Activated CD4-positive, alpha-beta T cell treated with anti-CD3 and anti-CD28 coated beads for 36 hours (primary cell): ENCODE data around the gene KCTD2. TPM values are rescaled to one million over a fixed set of nuclear protein-coding genes. Genes with fewer than 3 reads are reported as not detected.
A peak's percentile ranks its signal among the peaks of the same experiment; 100 is the strongest.

Experiments used
- ATAC-seq: fragments of 200-7000 bp; cut with Tn5 transposase; one replicate; pipeline ENCODE4 v1.10.0; 2021; ENCODE audit warnings: mild to moderate bottlenecking, moderate library complexity
- CTCF ChIA-PET: fragments of 350-600 bp; sonication (Branson Sonifier 250); formaldehyde crosslinking; loops from one replicate; lab custom pipeline; 2021; ENCODE audit warnings: antibody characterized with exemption; lab: Charles Lee
- POLR2A ChIA-PET: fragments of 350-600 bp; sonication (Branson Sonifier 250); formaldehyde crosslinking; loops from one replicate; lab custom pipeline; 2021; ENCODE audit warnings: antibody characterized with exemption, inconsistent platforms; lab: Charles Lee
- DNase-seq: peaks from one replicate; pipeline ENCODE4 v3.0.0-alpha.2; 2020
- H3K27ac Mint-ChIP-seq: one replicate; pipeline ENCODE4 v1.8.0; 2021; ENCODE audit warnings: mixed read lengths
- H3K27me3 Mint-ChIP-seq: one replicate; pipeline ENCODE4 v1.8.0; 2021; ENCODE audit warnings: mixed read lengths
- H3K36me3 Mint-ChIP-seq: one replicate; pipeline ENCODE4 v1.8.0; 2021; ENCODE audit warnings: low read depth, mixed read lengths
- H3K4me1 Mint-ChIP-seq: one replicate; pipeline ENCODE4 v1.8.0; 2021; ENCODE audit warnings: mixed read lengths
- H3K4me3 Mint-ChIP-seq: one replicate; pipeline ENCODE4 v1.8.0; 2021; ENCODE audit warnings: mild to moderate bottlenecking, moderate library complexity, mixed read lengths
- H3K9me3 Mint-ChIP-seq: one replicate; pipeline ENCODE4 v1.8.0; 2021; ENCODE audit warnings: low read depth, mixed read lengths
- intact Hi-C, 2 experiments: fragments of 100-400 bp; cut with DNase I in 1 of 2; cut with micrococcal nuclease in 1 of 2; formaldehyde crosslinking; loops; one replicate each; pipeline versions ENCODE4 v1.14.2 to v1.15.1; 2022 to 2024; cut with DNase I, micrococcal nuclease
- total RNA-seq, 2 experiments: library from RNA; stranded (reverse); gene quantifications; one replicate each; pipeline ENCODE4 v1.2.3, GENCODE V29; 2021

The KCTD2 gene
- total RNA-seq, 2 experiments from 2014 or later = 15.3 to 16.7 TPM

DNA sequence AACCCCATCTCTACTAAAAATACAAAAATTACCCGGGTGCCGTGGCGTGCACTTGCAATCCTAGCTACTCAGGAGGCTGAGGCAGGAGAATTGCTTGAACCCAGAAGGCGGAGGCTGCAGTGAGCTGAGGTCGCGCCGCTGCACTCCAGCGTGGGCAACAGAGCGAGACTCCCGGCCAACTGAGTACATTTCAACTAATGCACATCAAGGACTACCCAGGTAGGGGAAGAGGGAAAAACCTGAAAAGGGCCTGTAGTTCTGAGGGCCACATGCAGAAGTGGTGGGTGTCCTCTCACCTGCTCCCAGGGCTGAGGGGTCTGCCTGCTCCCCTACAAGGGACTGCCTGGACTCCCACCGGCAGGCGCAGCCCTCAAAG, 40.1 kb downstream of the KCTD2 start:
- H3K4me3 Mint-ChIP-seq = peak overlapping the region; percentile 71
- intact Hi-C loops = loop anchor here in 1 of 2 experiments (2.0 kb wide), 1 partner anchor 52 kb away; no protein-coding TSS in a partner anchor
- peaks cover 52% of the 10 kb centered on the region for H3K4me1 Mint-ChIP-seq
- CTCF ChIA-PET = interaction anchor here (0.6 to 2.2 kb wide), 6 partner anchors 24 to 125 kb away, joined by 3 to 7 read pairs (median 4); no protein-coding TSS in a partner anchor
- DNase-seq (no peak), ATAC-seq (no peak)
- H3K36me3 Mint-ChIP-seq = no peaks in the 10 kb centered on the region
- no peaks in the 10 kb centered on the region for H3K27me3 Mint-ChIP-seq
- POLR2A ChIA-PET = interaction anchor here (0.6 to 1.1 kb wide), 2 partner anchors 60 to 102 kb away, joined by 3 to 4 read pairs; no protein-coding TSS in a partner anchor
- H3K27ac Mint-ChIP-seq = peak overlapping the region; percentile 73
- H3K9me3 Mint-ChIP-seq = no peaks in the 10 kb centered on the region

DNA sequence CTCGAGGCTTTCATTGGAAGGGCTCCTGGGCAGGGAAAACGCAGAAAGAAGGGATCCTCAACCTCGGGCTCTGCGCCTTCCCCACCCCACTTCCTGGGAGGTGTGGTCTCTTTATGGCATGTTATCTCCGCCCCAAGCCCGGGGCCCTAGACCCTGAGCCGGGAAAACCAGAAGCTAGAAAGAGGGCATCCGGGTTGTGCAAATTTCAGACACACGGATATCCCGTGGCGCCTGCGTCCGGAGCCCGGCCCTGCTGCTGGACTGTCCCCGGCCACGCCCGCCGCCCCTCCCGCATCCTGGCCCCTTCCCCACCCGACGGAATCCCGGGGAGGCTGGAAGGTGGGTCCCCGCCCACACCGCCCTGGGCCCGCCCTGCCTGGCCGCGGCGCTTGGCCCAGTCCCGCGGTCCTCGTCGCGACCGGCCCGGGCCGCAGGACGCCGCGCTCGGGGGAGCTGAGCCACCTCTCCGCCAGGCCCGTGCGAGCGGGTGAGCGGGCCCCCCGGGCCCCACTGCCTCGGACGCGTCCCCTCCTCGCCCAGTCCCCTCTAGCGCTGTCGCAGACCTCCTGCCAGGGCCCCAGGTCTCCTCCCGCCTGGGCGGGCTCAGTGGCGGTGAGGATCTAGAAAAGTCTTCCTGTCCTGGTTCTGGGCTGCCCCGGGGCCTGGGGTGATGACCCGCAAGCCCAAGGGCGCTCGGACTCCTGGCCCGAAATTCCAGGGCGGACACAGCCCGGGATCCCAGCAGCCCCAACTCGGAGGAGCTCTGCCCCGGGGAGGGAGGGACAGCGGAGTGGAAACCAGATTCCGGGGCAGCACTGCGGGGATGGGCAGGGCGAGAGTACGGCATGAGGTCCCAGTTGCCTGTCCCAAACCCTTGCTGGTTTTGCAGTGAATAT, 40.8 kb downstream of the KCTD2 start, which contains the start of gene SLC16A5:
Gene SLC16A5, plus strand, starts transcription at position 397 of the 896 bp plus-strand sequence. CDS start 5,683 bp downstream, outside the sequence.
- DNase-seq (peak; percentile 57), ATAC-seq (peak; percentile 55)
- H3K9me3 Mint-ChIP-seq = no peaks in the 10 kb centered on the region
- peak within 1 kb of the TSS; percentile 71 for H3K4me3 Mint-ChIP-seq
- ChIA-PET CTCF (interaction anchor here (0.6 to 2.2 kb wide), 8 partner anchors 17 to 126 kb away, joined by 3 to 7 read pairs (median 3); no protein-coding TSS in a partner anchor), POLR2A (interaction anchor here (0.6 to 1.1 kb wide), 3 partner anchors 12 to 101 kb away, joined by 3 to 6 read pairs (median 4); no protein-coding TSS in a partner anchor)
- no peaks in the 10 kb centered on the region for H3K27me3 Mint-ChIP-seq
- peaks cover 51% of the 10 kb centered on the region for H3K4me1 Mint-ChIP-seq
- intact Hi-C loops = loop anchor here in 1 of 2 experiments (2.0 kb wide), 1 partner anchor 53 kb away; no protein-coding TSS in a partner anchor
- peak within 1 kb of the TSS; percentile 73 for H3K27ac Mint-ChIP-seq
- H3K36me3 Mint-ChIP-seq = no peaks in the 10 kb centered on the region

DNA sequence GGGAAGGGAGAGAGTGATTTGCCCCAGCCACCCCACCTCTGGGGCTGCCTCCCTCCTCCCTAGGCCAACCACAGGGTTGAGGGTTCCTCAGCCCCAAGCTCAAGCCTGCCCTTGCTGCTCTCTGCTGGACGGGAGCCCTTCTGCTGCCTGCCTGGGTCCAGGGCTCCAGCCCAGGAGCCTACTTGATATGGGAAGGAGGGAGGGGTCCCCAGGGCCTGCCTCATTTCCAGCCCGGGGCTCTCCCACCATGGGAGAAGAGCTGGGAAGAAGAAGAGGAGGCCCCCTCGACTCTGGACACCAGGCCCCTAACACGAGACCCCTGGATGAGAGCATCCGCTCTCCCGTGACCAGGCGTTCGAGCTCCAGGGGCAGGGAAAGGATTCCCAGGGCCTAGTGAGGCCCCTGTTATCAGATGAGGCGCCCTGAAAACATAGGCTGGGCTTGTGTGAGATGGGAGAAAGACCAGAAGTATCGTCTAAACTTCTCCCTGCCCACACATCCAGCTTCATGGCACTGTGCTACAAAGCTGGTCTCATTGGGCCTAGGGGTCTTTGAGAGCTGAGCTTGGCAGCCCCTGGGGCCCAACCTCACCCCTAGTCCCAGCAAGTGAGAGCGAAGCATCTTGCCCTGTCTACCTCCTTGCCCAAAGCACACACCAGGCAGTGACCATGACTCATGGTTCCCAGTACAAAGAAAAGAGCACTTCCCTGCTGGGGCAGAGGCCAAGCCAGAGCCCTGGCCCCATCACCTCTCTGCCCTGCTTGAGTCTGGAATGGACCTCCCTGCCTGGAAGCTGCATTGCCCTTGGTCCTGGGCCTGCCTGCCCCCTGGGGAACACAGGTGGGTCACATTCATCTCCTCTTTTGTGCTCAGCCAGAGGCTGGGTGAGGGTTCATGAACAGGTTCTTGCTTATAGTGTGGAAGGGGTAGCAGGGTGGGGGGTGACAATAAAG, 41.7 kb downstream of the KCTD2 start:
- Mint-ChIP-seq H3K27me3 (no peaks in the 10 kb centered on the region), H3K36me3 (no peaks in the 10 kb centered on the region), H3K4me3 (peak overlapping the region; percentile 71), H3K27ac (peak overlapping the region; percentile 30), H3K9me3 (no peaks in the 10 kb centered on the region), H3K4me1 (peaks cover 49% of the 10 kb centered on the region)
- POLR2A ChIA-PET = interaction anchor here (0.8 kb wide), 1 partner anchor 13 kb away, joined by 6 read pairs; no protein-coding TSS in a partner anchor
- CTCF ChIA-PET = interaction anchor here (0.6 to 2.2 kb wide), 8 partner anchors 16 to 127 kb away, joined by 3 to 7 read pairs (median 3); partner anchors contain the start of gene ARMC7
- peak; percentile 65 for ATAC-seq
- intact Hi-C loops = loop anchor here in 1 of 2 experiments (1.0 kb wide), 1 partner anchor 21 kb away; the partner anchor contains the start of gene ARMC7
- DNase-seq = peak; percentile 39

DNA sequence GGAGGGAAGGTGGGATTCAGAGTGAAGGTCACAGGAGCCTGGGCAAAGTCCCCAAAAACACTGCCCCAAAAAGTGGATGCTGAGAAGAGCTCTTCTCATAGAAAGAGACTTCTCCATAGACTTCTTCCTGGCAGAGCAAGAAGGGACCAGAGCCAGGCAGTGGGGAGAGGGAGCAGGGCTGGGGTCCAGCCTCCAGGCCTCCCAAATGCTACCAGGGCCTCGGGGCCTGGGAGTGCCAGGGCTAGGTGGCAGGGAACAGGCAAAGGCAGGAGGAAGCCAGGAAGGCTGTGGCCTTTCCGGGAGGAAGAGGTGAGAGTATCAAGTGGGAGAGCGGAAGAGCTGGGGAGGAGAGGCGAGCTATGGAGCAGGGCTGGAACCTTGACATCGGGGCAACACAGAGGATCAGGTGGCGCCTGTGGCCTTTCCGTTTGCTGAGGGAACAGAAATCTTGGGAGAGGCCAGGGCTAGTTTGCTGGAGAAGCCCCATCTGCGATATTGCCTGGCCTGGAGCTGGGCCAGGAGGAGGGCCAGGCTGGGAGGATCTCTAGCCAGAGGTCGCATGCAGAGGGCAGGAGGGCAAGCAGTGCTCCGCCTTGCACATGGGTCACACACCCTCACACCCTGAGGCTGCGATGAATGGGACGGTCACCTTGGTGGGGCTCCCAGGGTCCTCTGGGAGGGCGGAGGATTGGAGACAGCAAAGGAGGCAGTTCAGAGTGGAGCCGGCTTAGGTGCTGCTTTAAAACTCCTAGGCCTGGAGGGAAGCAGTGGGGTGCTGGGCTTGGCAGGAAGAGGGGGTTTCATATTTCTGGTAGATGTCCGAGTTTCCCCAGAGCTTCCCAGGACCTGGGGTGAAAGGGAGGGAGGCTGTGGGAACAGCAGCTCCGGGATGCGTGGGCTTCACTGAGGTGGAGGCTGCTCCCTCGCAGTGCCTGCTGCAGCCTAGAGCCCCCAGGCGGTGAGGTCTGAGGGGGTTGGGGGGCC, 44.1 kb downstream of the KCTD2 start:
- Mint-ChIP-seq H3K9me3 (no peaks in the 10 kb centered on the region), H3K27ac (no peak overlapping the region), H3K4me1 (peaks cover 41% of the 10 kb centered on the region), H3K4me3 (no peak overlapping the region), H3K36me3 (no peaks in the 10 kb centered on the region), H3K27me3 (no peaks in the 10 kb centered on the region)
- DNase-seq (no peak), ATAC-seq (no peak)
- ChIA-PET POLR2A (interaction anchor here (0.6 kb wide), 3 partner anchors 9 to 30 kb away, joined by 3 read pairs; no protein-coding TSS in a partner anchor), CTCF (interaction anchor here (0.6 to 1.1 kb wide), 4 partner anchors 10 to 342 kb away, joined by 3 to 6 read pairs (median 3); no protein-coding TSS in a partner anchor)
- intact Hi-C loops = no loop called here

DNA sequence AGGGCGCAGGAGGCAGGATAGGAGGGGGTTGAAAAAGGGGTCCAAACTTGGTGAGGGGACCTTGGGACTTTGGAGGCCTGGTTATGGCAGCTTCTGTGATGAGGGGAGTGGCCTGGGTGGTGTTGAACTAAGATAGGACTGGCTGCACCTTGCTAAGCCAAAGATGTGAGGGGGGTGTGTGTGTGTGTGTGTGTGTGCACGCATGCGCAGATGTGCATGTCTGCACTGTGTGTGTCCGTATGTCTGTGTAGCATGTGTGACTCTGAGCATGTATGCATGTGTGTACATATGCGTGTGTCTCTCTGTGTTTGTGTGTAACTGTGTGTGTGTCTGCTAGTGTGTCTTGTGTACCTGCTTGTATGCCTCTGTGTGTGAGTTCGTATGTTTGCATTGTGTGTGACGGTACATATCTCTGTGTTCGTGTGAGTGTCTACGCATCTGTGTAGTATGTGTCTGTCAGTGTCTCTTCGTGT, 44.9 kb downstream of the KCTD2 start:
- POLR2A ChIA-PET = interaction anchor here (0.6 kb wide), 1 partner anchor 10 kb away, joined by 3 read pairs; no protein-coding TSS in a partner anchor

DNA sequence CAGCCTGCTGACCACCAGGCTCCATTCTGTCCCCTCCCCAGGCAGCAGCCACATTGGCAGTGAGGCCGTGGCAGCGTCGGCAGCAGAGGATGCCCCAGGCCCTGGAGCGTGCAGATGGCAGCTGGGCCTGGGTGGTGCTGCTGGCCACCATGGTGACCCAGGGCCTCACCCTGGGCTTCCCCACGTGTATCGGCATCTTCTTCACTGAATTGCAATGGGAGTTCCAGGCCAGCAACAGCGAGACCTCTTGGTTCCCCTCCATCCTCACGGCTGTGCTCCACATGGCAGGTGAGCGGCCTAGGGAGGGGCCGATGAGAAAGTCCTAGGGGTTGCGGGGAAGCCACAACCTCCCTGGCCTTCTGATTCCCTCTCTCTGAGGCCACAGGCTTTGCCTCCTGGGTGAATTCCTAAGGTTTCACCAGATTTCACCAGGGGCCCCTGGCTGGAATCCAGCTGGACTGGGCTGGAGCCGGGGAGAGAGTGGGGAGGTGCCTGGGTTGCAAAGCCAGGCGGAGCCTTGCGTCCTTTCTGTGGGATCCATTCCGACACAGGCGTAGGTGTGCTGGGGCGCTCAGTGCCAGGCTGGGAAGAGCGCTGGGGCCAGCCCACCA, 46.6 kb downstream of the KCTD2 start:
- intact Hi-C loops = no loop called here
- no peak overlapping the region for H3K27ac Mint-ChIP-seq
- H3K4me1 Mint-ChIP-seq = peaks cover 25% of the 10 kb centered on the region
- ATAC-seq (no peak), DNase-seq (no peak)
- ChIA-PET POLR2A (no interaction called here), CTCF (no interaction called here)
- H3K9me3 Mint-ChIP-seq = no peaks in the 10 kb centered on the region
- no peaks in the 10 kb centered on the region for H3K36me3 Mint-ChIP-seq
- no peaks in the 10 kb centered on the region for H3K27me3 Mint-ChIP-seq
- H3K4me3 Mint-ChIP-seq = no peak overlapping the region

More for the DNA sequence above, 44.9 kb downstream of the KCTD2 start:
- peaks cover 36% of the 10 kb centered on the region for H3K4me1 Mint-ChIP-seq
- intact Hi-C loops = no loop called here
- no peak for ATAC-seq
- no peaks in the 10 kb centered on the region for H3K36me3 Mint-ChIP-seq
- no peaks in the 10 kb centered on the region for H3K9me3 Mint-ChIP-seq
- H3K27ac Mint-ChIP-seq = no peak overlapping the region
- CTCF ChIA-PET = interaction anchor here (0.6 to 1.1 kb wide), 3 partner anchors 22 to 343 kb away, joined by 3 to 4 read pairs (median 3); no protein-coding TSS in a partner anchor
- DNase-seq = no peak
- no peak overlapping the region for H3K4me3 Mint-ChIP-seq
- no peaks in the 10 kb centered on the region for H3K27me3 Mint-ChIP-seq

DNA sequence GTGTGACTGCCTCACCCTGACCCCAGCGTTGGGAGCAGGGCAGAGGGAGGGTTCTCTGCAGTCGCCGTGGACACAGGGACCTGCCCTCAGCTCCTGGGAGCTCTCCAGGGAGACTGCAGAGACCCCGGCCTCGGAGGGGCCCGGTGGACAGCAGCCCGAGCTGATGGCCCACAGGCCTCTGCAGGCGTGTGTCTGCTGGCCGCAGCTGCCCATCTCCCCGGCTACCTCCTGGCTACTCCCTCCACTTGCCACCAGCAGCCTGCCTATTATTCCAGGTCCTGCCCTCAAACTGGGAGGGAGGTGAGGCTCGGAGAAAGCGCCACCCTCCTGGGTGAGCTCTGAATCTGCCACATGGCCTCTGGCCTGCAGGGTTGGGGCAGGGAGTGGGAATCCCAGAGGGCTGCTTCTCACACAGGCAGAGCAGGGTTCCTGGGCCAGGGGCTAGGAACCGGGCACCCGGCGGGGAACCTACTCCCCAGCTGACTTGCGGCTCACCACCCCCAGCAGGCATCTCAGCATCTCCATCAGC, 47.9 kb downstream of the KCTD2 start:
- H3K4me1 Mint-ChIP-seq = peaks cover 13% of the 10 kb centered on the region
- H3K4me3 Mint-ChIP-seq = no peak overlapping the region
- ChIA-PET POLR2A (no interaction called here), CTCF (interaction anchor here (0.7 to 1.0 kb wide), 2 partner anchors 11 to 19 kb away, joined by 3 to 6 read pairs; no protein-coding TSS in a partner anchor)
- DNase-seq = no peak
- intact Hi-C loops = no loop called here
- no peak for ATAC-seq
- no peaks in the 10 kb centered on the region for H3K36me3 Mint-ChIP-seq
- no peak overlapping the region for H3K27ac Mint-ChIP-seq
- no peaks in the 10 kb centered on the region for H3K9me3 Mint-ChIP-seq
- no peaks in the 10 kb centered on the region for H3K27me3 Mint-ChIP-seq

DNA sequence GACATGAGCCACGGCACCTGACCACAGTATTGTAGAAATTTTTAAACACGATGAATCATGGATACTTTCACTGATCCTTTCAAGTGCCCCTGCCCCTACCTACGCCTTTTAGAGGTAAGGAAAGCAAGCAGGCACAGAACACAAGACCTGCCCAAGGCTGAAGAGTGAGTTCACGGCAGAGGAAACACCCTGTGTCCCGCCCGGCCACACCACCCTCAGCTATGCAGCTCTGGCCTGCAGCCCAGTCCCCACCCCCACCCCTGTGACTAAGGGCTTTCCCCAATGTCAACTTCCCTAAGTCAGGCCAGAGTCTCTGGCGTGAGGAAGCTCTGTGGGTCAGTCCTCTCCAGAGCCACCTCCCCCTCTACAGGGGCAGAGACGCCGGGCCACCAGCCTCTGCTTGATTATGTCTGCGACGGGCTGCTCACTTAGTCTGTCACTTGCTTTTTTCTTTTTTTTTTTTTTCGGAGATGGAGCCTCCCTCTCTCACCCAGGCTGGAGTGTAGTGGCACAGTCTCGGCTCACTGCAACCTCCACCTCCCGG, 49.1 kb downstream of the KCTD2 start:
- ChIA-PET CTCF (no interaction called here), POLR2A (no interaction called here)
- no peak overlapping the region for H3K4me3 Mint-ChIP-seq
- H3K9me3 Mint-ChIP-seq = no peaks in the 10 kb centered on the region
- ATAC-seq = no peak
- H3K27ac Mint-ChIP-seq = no peak overlapping the region
- DNase-seq = no peak
- no peaks in the 10 kb centered on the region for H3K27me3 Mint-ChIP-seq
- peaks cover 8% of the 10 kb centered on the region for H3K4me1 Mint-ChIP-seq
- intact Hi-C loops = no loop called here
- H3K36me3 Mint-ChIP-seq = no peaks in the 10 kb centered on the region

DNA sequence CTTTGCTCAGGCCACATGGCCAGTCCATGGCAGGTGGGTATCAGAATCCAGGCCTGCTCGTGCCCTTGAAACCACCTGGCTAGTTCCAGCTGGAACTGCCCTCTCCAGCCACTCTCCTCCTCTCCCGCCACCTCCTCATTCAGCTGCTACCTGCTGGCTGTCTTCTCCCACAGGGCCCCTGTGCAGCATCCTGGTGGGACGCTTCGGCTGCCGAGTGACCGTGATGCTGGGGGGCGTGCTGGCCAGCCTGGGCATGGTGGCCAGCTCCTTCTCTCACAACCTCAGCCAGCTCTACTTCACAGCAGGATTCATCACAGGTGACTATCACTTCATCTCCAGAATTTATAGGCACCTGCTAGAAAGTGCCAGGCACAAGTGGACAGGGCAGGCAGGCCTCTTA, 50.8 kb downstream of the KCTD2 start:
- Mint-ChIP-seq H3K4me3 (no peak overlapping the region), H3K4me1 (peaks cover 3% of the 10 kb centered on the region), H3K27ac (no peak overlapping the region), H3K27me3 (no peaks in the 10 kb centered on the region), H3K36me3 (no peaks in the 10 kb centered on the region), H3K9me3 (no peaks in the 10 kb centered on the region)
- DNase-seq = no peak
- ChIA-PET POLR2A (no interaction called here), CTCF (interaction anchor here (0.9 to 1.4 kb wide), 2 partner anchors 8 to 16 kb away, joined by 3 to 6 read pairs; no protein-coding TSS in a partner anchor)
- intact Hi-C loops = no loop called here
- no peak for ATAC-seq
